22Rv1 (cell line): ENCODE measurements around the gene RNF5.
"Not testable (repeated sequence)": the region's sequence is repeated elsewhere in the genome, so short reads cannot be mapped to it uniquely, and the experiment has no call there.

Experiments
- ZFX ChIP-seq: fragments of 450-650 bp; IDR thresholded peaks from 2 replicates; pipeline ENCODE4 v1.6.1; 2017; ENCODE audit warnings: antibody characterized with exemption, borderline replicate concordance
- TF ChIP-seq, protein P1 (sequence below): fragments of 450-650 bp; IDR thresholded peaks from 2 replicates; pipeline ENCODE4 v1.5.1; 2017; ENCODE audit warnings: mild to moderate bottlenecking

DNA sequence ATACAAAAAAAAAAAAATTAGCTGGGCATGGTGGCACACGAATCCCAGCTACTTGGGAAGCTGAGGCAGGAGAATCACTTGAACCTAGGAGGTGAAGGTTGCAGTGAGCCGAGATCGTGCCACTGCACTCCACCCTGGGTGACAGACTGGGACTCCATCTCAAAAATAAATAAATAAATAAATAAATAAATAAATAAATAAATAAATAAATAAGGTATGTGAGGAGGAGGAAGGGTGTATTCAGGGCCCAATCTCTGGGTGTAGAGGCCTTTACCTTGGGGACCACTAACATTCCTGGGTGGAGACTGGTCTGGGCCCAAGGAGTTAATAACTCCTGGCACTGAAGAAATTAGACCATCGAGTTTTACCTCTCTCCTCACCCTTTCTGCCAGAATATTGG, 33.2 kb downstream of the RNF5 start:
- TF ChIP-seq, protein P1, sequence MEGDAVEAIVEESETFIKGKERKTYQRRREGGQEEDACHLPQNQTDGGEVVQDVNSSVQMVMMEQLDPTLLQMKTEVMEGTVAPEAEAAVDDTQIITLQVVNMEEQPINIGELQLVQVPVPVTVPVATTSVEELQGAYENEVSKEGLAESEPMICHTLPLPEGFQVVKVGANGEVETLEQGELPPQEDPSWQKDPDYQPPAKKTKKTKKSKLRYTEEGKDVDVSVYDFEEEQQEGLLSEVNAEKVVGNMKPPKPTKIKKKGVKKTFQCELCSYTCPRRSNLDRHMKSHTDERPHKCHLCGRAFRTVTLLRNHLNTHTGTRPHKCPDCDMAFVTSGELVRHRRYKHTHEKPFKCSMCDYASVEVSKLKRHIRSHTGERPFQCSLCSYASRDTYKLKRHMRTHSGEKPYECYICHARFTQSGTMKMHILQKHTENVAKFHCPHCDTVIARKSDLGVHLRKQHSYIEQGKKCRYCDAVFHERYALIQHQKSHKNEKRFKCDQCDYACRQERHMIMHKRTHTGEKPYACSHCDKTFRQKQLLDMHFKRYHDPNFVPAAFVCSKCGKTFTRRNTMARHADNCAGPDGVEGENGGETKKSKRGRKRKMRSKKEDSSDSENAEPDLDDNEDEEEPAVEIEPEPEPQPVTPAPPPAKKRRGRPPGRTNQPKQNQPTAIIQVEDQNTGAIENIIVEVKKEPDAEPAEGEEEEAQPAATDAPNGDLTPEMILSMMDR: not testable (repeated sequence)
- TF ChIP-seq ZFX: not testable (repeated sequence)
